Erythroblast (primary cell): Measurements from ENCODE around the gene RELA.

Experiments
- GATA1 ChIP-seq: IDR thresholded peaks from 2 replicates; pipeline ENCODE4 v1.6.1; 2011; ENCODE audit warnings: low read depth, mild to moderate bottlenecking, control low read depth, low read length, moderate library complexity
- POLR2A ChIP-seq: IDR thresholded peaks from 2 replicates; pipeline ENCODE4 v1.6.1; 2011; ENCODE audit warnings: mild to moderate bottlenecking, low read length

DNA sequence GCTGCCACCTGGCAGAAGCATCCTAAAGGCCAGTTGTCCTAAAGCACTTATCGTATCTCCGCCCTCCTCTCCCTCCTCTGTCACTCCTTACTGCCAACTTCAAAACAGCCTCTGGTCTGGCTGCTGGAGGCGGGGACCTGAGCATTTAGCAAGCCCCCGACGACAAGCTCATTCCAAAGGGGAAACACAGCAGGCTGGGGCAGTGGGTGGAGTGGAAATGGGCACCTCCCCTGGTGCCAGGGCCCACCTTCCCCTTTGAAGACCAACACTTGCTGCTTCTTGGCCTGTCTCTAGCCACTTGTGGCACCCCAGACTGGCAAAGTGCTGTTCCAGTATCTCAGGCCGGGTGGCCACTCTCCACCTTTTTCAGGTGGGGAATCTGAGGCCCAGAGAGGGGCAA lies 52.3 kb downstream of the RELA start:
- TF ChIP-seq POLR2A (no peak), GATA1 (no peak)
